ENCODE results near the gene RIMBP3B.
"Not testable (repeated sequence)": the region's sequence is repeated elsewhere in the genome, so short reads cannot be mapped to it uniquely, and the experiment has no call there.

Gene RIMBP3B, protein sequence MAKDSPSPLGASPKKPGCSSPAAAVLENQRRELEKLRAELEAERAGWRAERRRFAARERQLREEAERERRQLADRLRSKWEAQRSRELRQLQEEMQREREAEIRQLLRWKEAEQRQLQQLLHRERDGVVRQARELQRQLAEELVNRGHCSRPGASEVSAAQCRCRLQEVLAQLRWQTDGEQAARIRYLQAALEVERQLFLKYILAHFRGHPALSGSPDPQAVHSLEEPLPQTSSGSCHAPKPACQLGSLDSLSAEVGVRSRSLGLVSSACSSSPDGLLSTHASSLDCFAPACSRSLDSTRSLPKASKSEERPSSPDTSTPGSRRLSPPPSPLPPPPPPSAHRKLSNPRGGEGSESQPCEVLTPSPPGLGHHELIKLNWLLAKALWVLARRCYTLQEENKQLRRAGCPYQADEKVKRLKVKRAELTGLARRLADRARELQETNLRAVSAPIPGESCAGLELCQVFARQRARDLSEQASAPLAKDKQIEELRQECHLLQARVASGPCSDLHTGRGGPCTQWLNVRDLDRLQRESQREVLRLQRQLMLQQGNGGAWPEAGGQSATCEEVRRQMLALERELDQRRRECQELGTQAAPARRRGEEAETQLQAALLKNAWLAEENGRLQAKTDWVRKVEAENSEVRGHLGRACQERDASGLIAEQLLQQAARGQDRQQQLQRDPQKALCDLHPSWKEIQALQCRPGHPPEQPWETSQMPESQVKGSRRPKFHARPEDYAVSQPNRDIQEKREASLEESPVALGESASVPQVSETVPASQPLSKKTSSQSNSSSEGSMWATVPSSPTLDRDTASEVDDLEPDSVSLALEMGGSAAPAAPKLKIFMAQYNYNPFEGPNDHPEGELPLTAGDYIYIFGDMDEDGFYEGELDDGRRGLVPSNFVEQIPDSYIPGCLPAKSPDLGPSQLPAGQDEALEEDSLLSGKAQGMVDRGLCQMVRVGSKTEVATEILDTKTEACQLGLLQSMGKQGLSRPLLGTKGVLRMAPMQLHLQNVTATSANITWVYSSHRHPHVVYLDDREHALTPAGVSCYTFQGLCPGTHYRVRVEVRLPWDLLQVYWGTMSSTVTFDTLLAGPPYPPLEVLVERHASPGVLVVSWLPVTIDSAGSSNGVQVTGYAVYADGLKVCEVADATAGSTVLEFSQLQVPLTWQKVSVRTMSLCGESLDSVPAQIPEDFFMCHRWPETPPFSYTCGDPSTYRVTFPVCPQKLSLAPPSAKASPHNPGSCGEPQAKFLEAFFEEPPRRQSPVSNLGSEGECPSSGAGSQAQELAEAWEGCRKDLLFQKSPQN (N-terminal part only)

DNA sequence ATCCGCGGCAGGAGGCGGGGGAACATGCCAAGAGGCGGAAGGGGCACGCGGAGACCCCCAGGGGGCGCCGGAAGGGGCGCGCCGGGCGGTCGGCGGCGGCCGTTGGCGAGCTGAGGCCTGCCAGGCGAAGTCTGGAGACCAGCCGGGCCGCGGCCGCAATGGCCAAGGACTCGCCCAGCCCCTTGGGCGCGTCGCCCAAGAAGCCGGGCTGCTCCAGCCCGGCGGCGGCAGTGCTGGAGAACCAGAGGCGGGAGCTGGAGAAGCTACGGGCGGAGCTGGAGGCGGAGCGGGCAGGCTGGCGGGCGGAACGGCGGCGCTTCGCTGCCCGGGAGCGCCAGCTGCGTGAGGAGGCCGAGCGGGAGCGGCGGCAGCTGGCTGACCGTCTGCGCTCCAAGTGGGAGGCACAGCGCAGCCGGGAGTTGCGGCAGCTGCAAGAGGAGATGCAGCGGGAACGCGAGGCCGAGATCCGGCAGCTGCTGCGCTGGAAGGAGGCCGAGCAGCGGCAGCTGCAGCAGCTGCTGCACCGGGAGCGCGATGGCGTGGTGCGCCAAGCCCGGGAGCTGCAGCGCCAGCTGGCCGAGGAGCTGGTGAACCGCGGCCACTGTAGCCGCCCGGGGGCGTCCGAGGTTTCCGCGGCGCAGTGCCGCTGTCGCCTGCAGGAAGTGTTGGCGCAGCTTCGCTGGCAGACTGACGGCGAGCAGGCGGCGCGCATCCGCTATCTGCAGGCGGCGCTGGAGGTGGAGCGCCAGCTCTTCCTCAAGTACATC lies at the start of gene RIMBP3B:
Gene RIMBP3B (plus strand): TSS at position 51 of the 767 bp plus-strand sequence. CDS start 108 bp downstream, at position 159.
- DNase-seq (ENCODE audit: extremely low spot score); POLR2A ChIA-PET; CTCF ChIA-PET: not testable (repeated sequence)

DNA sequence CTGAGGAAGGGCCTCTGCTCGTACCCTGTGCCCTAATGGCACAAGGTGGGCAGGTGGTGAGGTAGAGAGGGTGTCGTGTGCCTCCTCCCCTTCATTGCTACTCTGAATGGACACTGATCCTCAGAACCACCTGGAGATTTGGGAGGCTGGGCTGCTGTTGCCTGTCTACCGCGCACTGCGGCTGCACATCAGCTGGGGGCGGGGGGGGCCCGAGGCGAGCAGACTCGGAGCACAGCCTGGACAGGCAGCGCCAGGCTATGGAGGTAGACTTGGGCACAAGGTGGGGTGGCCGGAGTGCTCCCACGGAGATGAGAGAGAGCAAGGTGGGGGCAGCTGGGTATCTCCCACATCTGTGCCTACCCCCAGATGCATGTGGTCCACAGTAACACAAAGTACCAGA lies 26.0 kb upstream of the RIMBP3B start:
- DNase-seq (ENCODE audit: extremely low spot score); CTCF ChIA-PET; POLR2A ChIA-PET: not testable (repeated sequence)

DNA sequence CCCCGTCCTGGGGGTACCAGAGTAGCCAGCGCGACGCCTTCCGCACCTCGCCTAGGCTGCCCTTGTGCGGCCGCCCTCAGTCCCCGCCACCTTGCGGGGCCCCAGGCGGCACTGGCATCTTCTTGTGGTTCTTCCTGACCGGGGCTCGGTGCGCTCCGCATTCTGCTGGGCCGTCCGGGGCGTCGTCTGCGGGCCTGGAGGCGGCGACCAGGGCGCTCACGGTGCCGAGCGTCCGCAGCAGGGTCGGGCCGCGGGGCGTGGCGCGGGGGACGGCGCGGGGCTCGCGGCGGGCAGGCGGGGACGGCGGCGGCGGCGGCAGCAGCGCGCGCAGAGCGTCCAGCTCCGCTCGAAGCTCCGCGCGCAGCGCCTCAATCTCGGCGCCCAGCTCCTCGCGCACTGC lies 23.0 kb upstream of the RIMBP3B start:
- CTCF ChIA-PET; DNase-seq (ENCODE audit: extremely low spot score); POLR2A ChIA-PET: not testable (repeated sequence)

DNA sequence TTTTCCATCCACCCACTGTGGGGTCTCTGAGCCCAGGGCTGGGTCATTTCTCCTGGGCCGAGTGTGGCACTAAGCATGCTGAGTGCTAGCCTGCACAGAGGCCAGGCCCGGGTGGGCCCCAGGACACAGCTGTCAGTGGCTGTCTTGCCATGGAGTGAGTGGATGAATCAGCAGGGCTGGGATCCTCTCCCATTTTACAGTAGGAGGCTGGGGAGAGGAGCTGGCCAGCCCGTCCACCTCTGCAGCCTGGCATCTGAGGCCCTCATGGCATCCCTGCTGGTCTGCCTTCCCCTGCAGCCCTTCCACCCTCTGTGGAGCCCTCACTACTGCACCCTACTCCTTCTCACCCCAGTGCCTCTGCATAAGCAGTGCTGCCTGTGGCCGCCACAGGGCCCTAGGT lies 21.1 kb upstream of the RIMBP3B start:
- DNase-seq (ENCODE audit: extremely low spot score); CTCF ChIA-PET; POLR2A ChIA-PET: not testable (repeated sequence)

- POLR2A ChIA-PET; CTCF ChIA-PET; DNase-seq (ENCODE audit: extremely low spot score): not testable (repeated sequence)
Measured at GRCh38 chr22:21363061-21363460, 20.5 kb upstream of the RIMBP3B start.

- POLR2A ChIA-PET; CTCF ChIA-PET; DNase-seq (ENCODE audit: extremely low spot score): not testable (repeated sequence)
Measured at GRCh38 chr22:21363803-21364202, 19.7 kb upstream of the RIMBP3B start.

DNA sequence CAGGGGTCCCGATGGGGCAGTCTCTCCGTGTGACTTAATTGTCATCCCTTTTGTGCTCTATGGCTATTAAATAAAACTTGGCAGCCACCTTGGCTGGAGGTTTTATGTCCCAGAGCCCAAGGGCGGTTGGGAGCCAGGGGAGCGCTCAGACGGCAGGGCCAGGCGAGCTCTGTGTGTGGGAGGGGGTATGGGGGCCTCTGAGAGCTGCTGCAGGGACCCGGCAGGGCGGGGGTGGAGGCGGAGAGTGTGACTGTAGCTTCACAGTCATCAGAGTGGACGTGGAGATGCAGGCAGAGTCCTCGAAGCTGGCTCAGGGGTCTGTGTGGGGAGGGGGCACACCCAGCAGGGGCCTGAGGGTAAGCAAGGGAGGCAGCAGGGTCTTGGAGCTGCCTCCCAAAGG lies 19.2 kb upstream of the RIMBP3B start:
- CTCF ChIA-PET; POLR2A ChIA-PET; DNase-seq (ENCODE audit: extremely low spot score): not testable (repeated sequence)

DNA sequence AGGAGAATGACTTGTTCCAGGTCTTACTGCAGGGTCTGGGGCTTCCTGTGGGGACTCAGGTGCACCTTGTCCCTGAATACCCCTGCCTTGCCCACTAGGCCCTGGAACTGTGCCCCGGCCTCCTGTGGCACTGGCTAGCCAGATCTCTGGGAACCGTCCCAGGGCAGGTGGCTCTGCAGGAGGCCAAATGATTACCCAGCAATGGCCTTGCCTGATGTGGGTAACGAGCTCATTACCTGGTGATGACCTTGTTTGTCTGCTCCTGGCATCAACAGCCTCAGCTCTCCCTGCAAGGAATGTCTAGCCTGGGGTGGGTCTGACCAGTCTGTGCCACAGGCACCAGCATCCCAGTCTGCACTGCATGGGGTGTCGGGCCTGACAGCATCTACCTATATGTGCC lies 18.2 kb upstream of the RIMBP3B start:
- CTCF ChIA-PET = not testable (repeated sequence)

DNA sequence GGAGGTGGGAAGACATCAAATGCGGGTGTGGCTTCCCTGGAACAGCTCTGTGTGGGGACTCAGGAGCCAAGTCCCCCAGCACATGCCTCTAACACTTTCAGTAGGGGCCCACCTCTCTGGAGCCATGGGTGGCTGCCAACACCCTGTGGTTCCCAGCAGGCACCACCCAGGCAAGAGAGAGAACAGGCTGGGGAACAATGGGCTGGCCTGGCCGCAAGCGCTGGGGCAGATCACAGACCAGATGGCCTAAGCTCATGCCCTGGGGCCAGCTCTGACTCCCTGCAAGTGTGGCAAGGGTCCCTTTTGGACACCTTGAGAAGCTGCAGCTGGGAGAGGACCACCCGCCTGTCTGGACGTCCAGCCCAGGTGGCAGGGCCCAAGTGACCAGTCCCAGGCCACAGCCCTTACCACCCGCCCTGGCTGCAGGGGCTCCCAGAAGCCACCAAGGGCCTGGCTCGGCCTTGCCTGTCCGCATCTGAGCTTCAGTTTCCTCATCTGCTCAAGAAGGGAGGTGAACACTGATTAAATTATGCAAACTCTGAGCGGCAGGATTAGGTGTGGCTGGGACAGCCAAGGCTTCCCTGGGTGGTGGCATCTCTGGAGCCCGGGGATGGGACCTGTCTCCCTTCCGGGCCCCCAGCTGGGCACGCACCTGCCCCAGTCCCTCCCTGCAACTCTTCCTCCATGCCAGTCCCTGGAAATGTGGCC lies 14.8 kb upstream of the RIMBP3B start:
- CTCF ChIA-PET; DNase-seq (ENCODE audit: extremely low spot score); POLR2A ChIA-PET: not testable (repeated sequence)

More for the DNA sequence above, 18.2 kb upstream of the RIMBP3B start:
- POLR2A ChIA-PET; DNase-seq (ENCODE audit: extremely low spot score): not testable (repeated sequence)

DNA sequence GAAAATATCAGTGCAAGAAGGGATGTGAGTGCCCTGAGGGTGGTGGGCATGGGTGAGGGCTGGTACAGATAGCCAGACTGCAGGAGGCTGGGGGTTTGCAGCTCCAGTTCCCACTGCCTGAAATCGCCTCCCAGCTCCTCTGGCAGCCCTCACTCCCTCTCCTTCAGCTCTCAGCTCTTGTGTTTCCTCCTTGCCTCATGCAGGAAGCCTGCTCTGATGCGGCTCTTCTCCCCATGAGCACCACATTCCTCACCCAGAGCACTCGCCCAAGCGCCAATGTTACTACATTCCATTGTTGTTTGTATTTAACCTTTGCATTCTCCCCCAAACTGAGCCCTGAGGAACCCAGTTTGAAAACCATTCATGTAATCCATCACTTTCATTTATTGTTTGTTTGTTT lies 7.7 kb upstream of the RIMBP3B start:
- DNase-seq (ENCODE audit: extremely low spot score); POLR2A ChIA-PET; CTCF ChIA-PET: not testable (repeated sequence)

- POLR2A ChIA-PET; CTCF ChIA-PET; DNase-seq (ENCODE audit: extremely low spot score): not testable (repeated sequence)
Measured at GRCh38 chr22:21384468-21385357, 1.2 kb downstream of the RIMBP3B start.

- DNase-seq (ENCODE audit: extremely low spot score); CTCF ChIA-PET; POLR2A ChIA-PET: not testable (repeated sequence)
Measured at GRCh38 chr22:21389480-21389879, 5.9 kb downstream of the RIMBP3B start.

GRCh38 chr22:21390013-21390412 lies 6.5 kb downstream of the RIMBP3B start:
- POLR2A ChIA-PET; DNase-seq (ENCODE audit: extremely low spot score); CTCF ChIA-PET: not testable (repeated sequence)

DNA sequence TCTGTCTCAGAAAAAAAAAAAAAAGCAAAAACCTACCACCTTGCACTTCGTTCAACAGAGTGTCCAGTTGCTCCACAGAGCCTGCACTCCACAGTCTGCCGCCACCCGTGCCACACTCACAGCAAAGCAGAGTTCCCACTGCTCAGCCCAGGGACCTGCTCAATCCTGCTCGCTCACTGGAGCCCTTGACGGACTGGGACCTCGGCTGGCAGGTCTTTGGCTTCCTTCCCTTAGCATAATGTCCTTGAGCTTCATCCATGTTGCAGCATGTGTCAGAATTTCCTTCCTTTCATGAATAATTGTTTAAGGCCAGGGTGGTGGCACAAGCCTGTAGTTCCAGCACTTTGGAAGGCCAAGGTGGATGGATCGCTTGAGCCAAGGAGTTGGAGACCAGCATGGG lies 11.1 kb downstream of the RIMBP3B start:
- DNase-seq (ENCODE audit: extremely low spot score); POLR2A ChIA-PET; CTCF ChIA-PET: not testable (repeated sequence)

DNA sequence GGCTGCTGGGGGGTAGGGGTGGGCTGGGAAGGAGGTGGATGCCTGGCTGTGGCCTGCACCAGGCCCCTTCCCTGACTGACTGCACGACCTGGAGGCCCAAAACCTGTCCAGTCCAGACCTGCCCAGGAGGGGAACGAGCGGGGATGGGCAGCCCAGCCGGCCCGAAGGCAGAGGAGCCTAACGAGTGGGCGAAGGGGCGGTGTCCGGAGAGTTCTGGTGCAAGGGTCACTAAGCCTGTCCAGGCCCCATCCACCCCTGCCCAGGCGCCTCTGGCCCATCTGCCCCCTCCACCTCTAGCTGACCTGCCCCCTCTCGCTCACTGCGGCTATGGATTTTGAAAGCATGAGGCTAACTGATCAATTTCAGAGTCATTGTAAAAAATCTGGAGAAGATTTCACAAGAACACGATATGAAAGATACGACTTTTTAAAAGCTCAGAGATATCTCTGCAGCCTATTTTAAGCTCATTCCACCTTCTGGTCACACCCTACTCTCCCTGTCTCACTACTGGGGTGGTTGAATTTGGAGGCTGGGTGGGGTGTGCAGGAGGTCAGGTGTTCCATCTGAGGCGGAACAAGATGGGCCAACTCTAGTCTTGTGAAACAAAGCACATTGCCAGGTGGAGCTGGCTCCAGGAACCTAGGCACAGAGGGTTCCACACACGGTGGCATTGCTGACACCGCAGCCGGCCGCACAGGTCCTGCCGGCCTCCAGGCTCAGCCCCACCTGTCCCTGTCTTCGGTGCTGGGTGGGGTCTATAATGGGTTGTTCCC lies 17.8 kb downstream of the RIMBP3B start:
- CTCF ChIA-PET; POLR2A ChIA-PET; DNase-seq (ENCODE audit: extremely low spot score): not testable (repeated sequence)

DNA sequence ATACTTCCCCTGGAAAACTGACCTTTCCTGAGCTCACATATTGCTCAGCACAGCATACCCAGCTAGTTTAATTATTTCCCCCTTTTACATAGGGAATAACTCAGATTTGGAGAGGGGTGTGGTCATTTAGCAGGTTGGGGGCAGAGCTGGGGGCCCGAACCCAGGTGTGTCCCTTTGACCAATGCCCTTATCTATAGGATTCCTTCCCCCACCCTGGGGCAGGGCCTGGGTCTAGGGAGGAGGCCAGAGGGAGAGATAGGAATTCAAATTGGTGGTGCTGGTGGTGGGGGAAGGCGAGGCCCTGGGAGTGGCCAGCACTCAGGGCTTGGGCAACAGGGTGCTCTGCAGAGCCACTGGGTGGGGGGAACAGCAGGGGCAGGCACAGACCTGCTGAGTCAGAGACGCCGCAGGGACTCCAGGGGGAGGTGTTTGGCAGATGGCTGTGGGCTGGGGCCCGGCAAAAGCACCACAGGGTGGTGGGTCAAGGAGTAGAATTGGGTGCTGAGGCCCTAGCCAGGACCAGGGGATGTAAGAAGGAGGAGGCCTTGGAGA lies 19.3 kb downstream of the RIMBP3B start:
- POLR2A ChIA-PET; CTCF ChIA-PET; DNase-seq (ENCODE audit: extremely low spot score): not testable (repeated sequence)

All from HEK293T (cell line).